Astrocyte (in vitro differentiated cells and primary cell): ENCODE data around the gene TGM6. TPM values are rescaled to one million over a fixed set of nuclear protein-coding genes. Genes with fewer than 3 reads are reported as not detected.

Experiments
- DNase-seq: peaks from one replicate; pipeline ENCODE4 v3.0.0-alpha.2; 2010; ENCODE audit warnings: low read depth
- FAIRE-seq: peaks from 2 replicates; lab custom pipeline; 2011; peaks lifted over from hg19 to GRCh38; lab: Jason Lieb, UNC
- H2AFZ ChIP-seq: 2 replicates; pipeline ENCODE4 v1.6.0; 2012; ENCODE audit warnings: low read depth, low read length, inconsistent platforms
- H3K27ac ChIP-seq: 2 replicates; pipeline ENCODE4 v1.5.1; 2011; ENCODE audit warnings: low read depth, low read length, inconsistent platforms
- H3K27me3 ChIP-seq: 2 replicates; pipeline ENCODE4 v1.6.0; 2011; ENCODE audit warnings: low read length, inconsistent platforms; ENCODE audit not compliant: insufficient read depth
- H3K36me3 ChIP-seq: 2 replicates; pipeline ENCODE4 v1.5.1; 2011; ENCODE audit warnings: low read length, inconsistent platforms; ENCODE audit not compliant: insufficient read depth
- H3K4me1 ChIP-seq: 2 replicates; pipeline ENCODE4 v1.5.1; 2011; ENCODE audit warnings: low read length, inconsistent platforms; ENCODE audit not compliant: insufficient read depth
- H3K4me2 ChIP-seq: 2 replicates; pipeline ENCODE4 v1.6.0; 2012; ENCODE audit warnings: low read length, inconsistent platforms
- H3K4me3 ChIP-seq: 2 replicates; pipeline ENCODE4 v1.5.1; 2011; ENCODE audit warnings: low read depth, mild to moderate bottlenecking, low read length, inconsistent platforms; ENCODE audit not compliant: insufficient read depth
- H3K79me2 ChIP-seq: 2 replicates; pipeline ENCODE4 v1.6.0; 2012; ENCODE audit warnings: mild to moderate bottlenecking, low read length, inconsistent platforms; ENCODE audit not compliant: insufficient read depth
- H3K9ac ChIP-seq: 2 replicates; pipeline ENCODE4 v1.6.0; 2012; ENCODE audit warnings: mild to moderate bottlenecking, low read length, inconsistent platforms
- H3K9me3 ChIP-seq: 2 replicates; pipeline ENCODE4 v1.5.1; 2012; ENCODE audit warnings: low read depth, mild to moderate bottlenecking, low read length, inconsistent platforms; ENCODE audit not compliant: insufficient read depth
- H4K20me1 ChIP-seq: 2 replicates; pipeline ENCODE4 v1.6.0; 2012; ENCODE audit warnings: low read length, inconsistent platforms; ENCODE audit not compliant: insufficient read depth
- H3K27ac Mint-ChIP-seq: one replicate; pipeline ENCODE4 v1.8.0; 2021; ENCODE audit warnings: mild to moderate bottlenecking, mixed read lengths; ENCODE audit not compliant: unreplicated experiment
- H3K27me3 Mint-ChIP-seq: one replicate; pipeline ENCODE4 v1.8.0; 2021; ENCODE audit warnings: low read depth, mixed read lengths; ENCODE audit not compliant: unreplicated experiment
- H3K36me3 Mint-ChIP-seq: one replicate; pipeline ENCODE4 v1.8.0; 2021; ENCODE audit warnings: low read depth, mixed read lengths; ENCODE audit not compliant: unreplicated experiment
- H3K4me1 Mint-ChIP-seq: one replicate; pipeline ENCODE4 v1.8.0; 2021; ENCODE audit warnings: low read depth, mixed read lengths; ENCODE audit not compliant: unreplicated experiment
- H3K4me3 Mint-ChIP-seq: one replicate; pipeline ENCODE4 v1.8.0; 2021; ENCODE audit warnings: mild to moderate bottlenecking, moderate library complexity, mixed read lengths; ENCODE audit not compliant: unreplicated experiment
- H3K9me3 Mint-ChIP-seq: one replicate; pipeline ENCODE4 v1.8.0; 2021; ENCODE audit warnings: mild to moderate bottlenecking, mixed read lengths; ENCODE audit not compliant: unreplicated experiment
- CTCF ChIP-seq: IDR thresholded peaks from 2 replicates; pipeline ENCODE4 v1.5.1; 2011; ENCODE audit warnings: low read depth, mild to moderate bottlenecking, inconsistent platforms, low read length, moderate library complexity; ENCODE audit not compliant: insufficient read depth
- EZH2 ChIP-seq: IDR thresholded peaks from 2 replicates; pipeline ENCODE4 v1.6.1; 2012; ENCODE audit warnings: mild to moderate bottlenecking, low read length, inconsistent platforms; ENCODE audit not compliant: insufficient read depth
- total RNA-seq: library from RNA; stranded (reverse); gene quantifications from 2 replicates; pipeline ENCODE4 v1.2.1, GENCODE V29; 2021

Gene TGM6
- total RNA-seq, 1 donor from 2014 or later: not detected

DNA sequence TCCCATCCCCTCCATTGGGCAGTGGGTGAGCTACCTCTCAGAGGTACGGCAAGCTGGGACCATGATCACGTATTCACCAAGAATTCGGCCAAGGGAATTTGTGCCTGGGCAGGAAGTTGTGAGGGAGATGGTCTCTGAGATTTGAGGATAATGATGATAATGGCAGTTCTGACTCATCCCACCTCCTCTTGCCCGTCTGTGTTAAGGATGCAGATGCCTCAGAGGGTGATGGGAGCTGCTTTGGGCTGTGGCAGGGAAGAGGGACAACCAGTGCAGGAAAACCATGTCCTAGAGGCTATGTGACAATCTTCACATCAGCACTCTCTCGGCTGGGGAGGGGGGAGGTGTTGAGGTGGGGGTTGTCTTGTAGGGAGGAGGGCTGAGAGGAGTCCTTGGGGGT lies 4.3 kb downstream of the TGM6 start:
- Histone ChIP-seq H3K36me3 (no peaks in the 10 kb centered on the region), H2AFZ (no peak overlapping the region), H3K27ac (no peak overlapping the region), H3K9me3 (no peaks in the 10 kb centered on the region), H3K4me3 (no peak overlapping the region), H3K27me3 (no peaks in the 10 kb centered on the region), H3K9ac (no peak overlapping the region), H4K20me1 (no peaks in the 10 kb centered on the region), H3K4me1 (peaks cover 14% of the 10 kb centered on the region), H3K4me2 (no peak overlapping the region), H3K79me2 (no peaks in the 10 kb centered on the region)
- TF ChIP-seq EZH2 (no peak), CTCF (no peak)
- H3K36me3 Mint-ChIP-seq: peaks cover 4% of the 10 kb centered on the region
- H3K27me3 Mint-ChIP-seq: peaks cover 10% of the 10 kb centered on the region
- peak overlapping the region; percentile 77 for H3K27ac Mint-ChIP-seq
- peaks cover 31% of the 10 kb centered on the region for H3K4me1 Mint-ChIP-seq
- H3K4me3 Mint-ChIP-seq: no peak overlapping the region
- FAIRE-seq (peak; percentile 29), DNase-seq (peak; percentile 29)
- peaks cover 9% of the 10 kb centered on the region for H3K9me3 Mint-ChIP-seq

DNA sequence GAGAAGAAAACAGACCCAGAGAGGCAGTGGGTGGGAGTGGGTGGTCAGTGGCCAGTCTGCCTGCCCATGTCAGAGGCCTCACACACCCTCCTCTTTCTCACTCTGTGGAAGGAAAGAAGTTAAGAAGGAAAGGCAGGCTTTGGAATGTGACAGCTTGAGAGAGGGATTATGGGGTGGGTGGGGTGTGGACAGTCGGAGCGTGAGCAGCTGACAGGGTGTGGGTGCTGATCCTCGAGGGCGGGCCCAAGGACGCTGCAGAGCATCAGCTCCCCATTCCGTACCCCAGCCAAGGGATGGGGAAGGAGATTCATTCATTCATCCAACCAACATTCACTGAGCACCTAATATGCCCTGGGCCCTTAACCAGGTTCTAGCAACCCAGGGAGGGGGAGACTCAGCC lies 4.8 kb downstream of the TGM6 start:
- Mint-ChIP-seq H3K27ac (peak overlapping the region; percentile 77), H3K4me3 (peak overlapping the region; percentile 57), H3K4me1 (peaks cover 31% of the 10 kb centered on the region), H3K36me3 (peaks cover 4% of the 10 kb centered on the region), H3K9me3 (peaks cover 9% of the 10 kb centered on the region), H3K27me3 (peaks cover 10% of the 10 kb centered on the region)
- Histone ChIP-seq H3K27ac (no peak overlapping the region), H4K20me1 (no peaks in the 10 kb centered on the region), H3K4me3 (no peak overlapping the region), H3K36me3 (no peaks in the 10 kb centered on the region), H3K9ac (no peak overlapping the region), H3K79me2 (no peaks in the 10 kb centered on the region), H3K27me3 (no peaks in the 10 kb centered on the region), H2AFZ (no peak overlapping the region), H3K9me3 (no peaks in the 10 kb centered on the region), H3K4me2 (no peak overlapping the region), H3K4me1 (peaks cover 14% of the 10 kb centered on the region)
- no peak for DNase-seq
- no peak for FAIRE-seq
- no peak for TF ChIP-seq CTCF
- no peak for TF ChIP-seq EZH2

DNA sequence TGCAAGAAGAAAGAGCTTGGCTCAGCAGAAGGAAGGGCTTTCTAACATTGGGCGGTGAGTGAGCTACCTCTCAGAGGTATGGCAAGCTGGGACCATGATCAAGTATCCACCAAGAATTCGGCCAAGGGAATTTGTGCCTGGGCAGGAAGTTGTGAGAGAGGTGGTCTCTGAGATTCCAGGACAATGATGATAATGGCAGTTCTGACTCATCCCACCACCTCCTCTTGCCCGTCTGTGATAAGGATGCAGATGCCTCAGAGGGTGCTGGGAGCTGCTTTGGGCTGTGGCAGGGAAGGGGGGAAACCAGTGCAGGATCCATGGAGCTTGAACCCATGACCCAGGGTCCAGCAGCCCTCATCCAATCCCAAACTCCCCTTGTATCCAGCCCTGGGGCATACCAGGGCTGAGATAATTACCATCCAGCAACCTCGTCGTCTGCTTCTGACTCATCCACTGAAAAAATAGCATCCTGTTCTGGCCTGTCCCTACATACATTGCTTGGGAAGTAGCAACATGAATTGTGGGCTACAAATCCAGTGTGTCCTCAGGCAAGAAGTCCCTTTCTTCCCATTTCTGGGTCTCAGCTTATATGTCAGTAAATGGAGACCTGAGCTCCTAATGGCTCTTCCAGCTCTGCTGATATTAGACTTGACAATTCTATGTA lies 5.9 kb downstream of the TGM6 start:
- no peak for TF ChIP-seq CTCF
- no peak for TF ChIP-seq EZH2
- peak; percentile 88 for FAIRE-seq

More for the DNA sequence above, 5.9 kb downstream of the TGM6 start:
- H3K27me3 ChIP-seq: no peaks in the 10 kb centered on the region
- Mint-ChIP-seq H3K4me1 (peaks cover 31% of the 10 kb centered on the region), H3K36me3 (peaks cover 4% of the 10 kb centered on the region), H3K9me3 (peaks cover 12% of the 10 kb centered on the region), H3K27me3 (peaks cover 19% of the 10 kb centered on the region), H3K4me3 (peak overlapping the region; percentile 66), H3K27ac (peak overlapping the region; percentile 94)
- H3K4me3 ChIP-seq: no peak overlapping the region
- peak overlapping the region; percentile 59 for H3K27ac ChIP-seq
- peak; percentile 79 for DNase-seq
- H3K4me1 ChIP-seq: peaks cover 14% of the 10 kb centered on the region
- H3K4me2 ChIP-seq: peak overlapping the region; percentile 27
- H3K36me3 ChIP-seq: no peaks in the 10 kb centered on the region
- no peaks in the 10 kb centered on the region for H3K79me2 ChIP-seq
- H3K9me3 ChIP-seq: no peaks in the 10 kb centered on the region
- peak overlapping the region; percentile 31 for H3K9ac ChIP-seq
- H4K20me1 ChIP-seq: no peaks in the 10 kb centered on the region
- peak overlapping the region; percentile 38 for H2AFZ ChIP-seq
